ENCODE results near the gene WFDC12.

The WFDC12 gene

GRCh38 chr20:45092898-45093297 is 31.4 kb downstream of the WFDC12 start:
- no peak for DNase-seq (ENCODE audit: low read depth)
- TF ChIP-seq CTCF (IDR thresholded peaks at IDR 0.05; ENCODE audit: low read depth, low read length) (no peak), POLR2A (IDR thresholded peaks at IDR 0.05; ENCODE audit: extremely low read depth, insufficient read length) (no peak), MYC (IDR thresholded peaks at IDR 0.05; ENCODE audit: low read depth, low read length) (no peak), MAX (IDR thresholded peaks at IDR 0.05; ENCODE audit: low read depth, low read length) (no peak)
- no peak overlapping the region for H3K4me3 ChIP-seq (ENCODE audit: low read depth, low read length)

GRCh38 chr20:45091366-45091765 is 32.9 kb downstream of the WFDC12 start:
- TF ChIP-seq MAX (IDR thresholded peaks at IDR 0.05; ENCODE audit: low read depth, low read length) (no peak), CTCF (IDR thresholded peaks at IDR 0.05; ENCODE audit: low read depth, low read length) (no peak), MYC (IDR thresholded peaks at IDR 0.05; ENCODE audit: low read depth, low read length) (no peak), POLR2A (IDR thresholded peaks at IDR 0.05; ENCODE audit: extremely low read depth, insufficient read length) (no peak)
- H3K4me3 ChIP-seq (ENCODE audit: low read depth, low read length) = no peak overlapping the region
- no peak for DNase-seq (ENCODE audit: low read depth)

- no peak for DNase-seq (ENCODE audit: low read depth)
- no peak overlapping the region for H3K4me3 ChIP-seq (ENCODE audit: low read depth, low read length)
- TF ChIP-seq MAX (IDR thresholded peaks at IDR 0.05; ENCODE audit: low read depth, low read length) = no peak
- TF ChIP-seq MYC (IDR thresholded peaks at IDR 0.05; ENCODE audit: low read depth, low read length) = no peak
- no peak for TF ChIP-seq CTCF (IDR thresholded peaks at IDR 0.05; ENCODE audit: low read depth, low read length)
- TF ChIP-seq POLR2A (IDR thresholded peaks at IDR 0.05; ENCODE audit: extremely low read depth, insufficient read length) = no peak
Observed at GRCh38 chr20:45090481-45090880, 33.8 kb downstream of the WFDC12 start.

GRCh38 chr20:45088247-45088646 is 36.0 kb downstream of the WFDC12 start:
- no peak overlapping the region for H3K4me3 ChIP-seq (ENCODE audit: low read depth, low read length)
- TF ChIP-seq MAX (IDR thresholded peaks at IDR 0.05; ENCODE audit: low read depth, low read length) (no peak), CTCF (IDR thresholded peaks at IDR 0.05; ENCODE audit: low read depth, low read length) (no peak), MYC (IDR thresholded peaks at IDR 0.05; ENCODE audit: low read depth, low read length) (no peak)
- no peak for DNase-seq (ENCODE audit: low read depth)

- no peak overlapping the region for H3K4me3 ChIP-seq (ENCODE audit: low read depth, low read length)
- DNase-seq (ENCODE audit: low read depth) = no peak
- TF ChIP-seq MAX (IDR thresholded peaks at IDR 0.05; ENCODE audit: low read depth, low read length) (no peak), CTCF (IDR thresholded peaks at IDR 0.05; ENCODE audit: low read depth, low read length) (no peak), POLR2A (IDR thresholded peaks at IDR 0.05; ENCODE audit: extremely low read depth, insufficient read length) (no peak), MYC (IDR thresholded peaks at IDR 0.05; ENCODE audit: low read depth, low read length) (no peak)
Observed at GRCh38 chr20:45087814-45088213, 36.5 kb downstream of the WFDC12 start.
